ENCODE measurements around the gene SNX24. TPM values are rescaled to one million over a fixed set of nuclear protein-coding genes. Genes with fewer than 3 reads are reported as not detected.

The SNX24 gene
- total RNA-seq, 1 experiment from 2014 or later = 13.9 TPM

DNA sequence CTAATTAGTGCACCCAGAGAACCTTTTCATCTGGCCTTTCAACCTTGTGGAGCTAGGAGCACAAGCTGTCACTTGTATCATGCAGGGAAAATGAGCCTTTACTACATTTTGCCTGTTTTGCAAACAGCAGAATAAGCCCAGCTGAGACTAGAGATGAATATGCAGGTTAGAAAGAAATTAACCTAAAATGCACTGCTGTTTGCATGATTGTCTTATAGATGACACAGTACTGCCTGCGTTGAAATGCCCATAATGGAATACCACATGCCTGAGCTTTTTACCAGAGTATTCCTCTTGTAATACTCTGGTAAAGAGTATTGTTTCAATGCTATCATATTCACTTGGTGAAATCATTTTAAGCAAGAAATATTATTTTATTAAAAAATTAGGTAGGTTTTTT, 90.7 kb downstream of the SNX24 start:
- H3K4ac ChIP-seq (ENCODE audit: low read depth, low read length) = no peak overlapping the region
- no peak for DNase-seq
- H3K4me1 ChIP-seq (ENCODE audit: insufficient read depth, low read length) = no peaks in the 10 kb centered on the region
- no peak overlapping the region for H4K8ac ChIP-seq (replicated peaks; ENCODE audit: insufficient read length, low read depth, low read length)
- H3K56ac ChIP-seq (ENCODE audit: insufficient read length, low read depth, low read length) = no peak overlapping the region
- H2BK5ac ChIP-seq (ENCODE audit: insufficient read length, low read length) = no peak overlapping the region
- no peaks in the 10 kb centered on the region for H4K20me1 ChIP-seq (ENCODE audit: control insufficient read depth, insufficient read depth, insufficient read length)
- H3K23ac ChIP-seq (ENCODE audit: insufficient read length, low read depth, low read length) = no peak overlapping the region
- no peak overlapping the region for H2AFZ ChIP-seq (ENCODE audit: low read length)
- H3K27me3 ChIP-seq (ENCODE audit: insufficient read depth, low read length) = no peaks in the 10 kb centered on the region
- no peak overlapping the region for H4K5ac ChIP-seq (ENCODE audit: insufficient read length, low read depth, low read length)
- no peaks in the 10 kb centered on the region for H3K23me2 ChIP-seq (ENCODE audit: insufficient read length, low read depth, low read length, poor library complexity, severe bottlenecking)
- WGBS (ENCODE audit: extremely low coverage, insufficient read length, low lambda C conversion rate) = no CpG with 5 or more reads among the region's 1 CpG
- H2BK120ac ChIP-seq (ENCODE audit: low read depth, low read length, poor library complexity, severe bottlenecking) = no peak overlapping the region
- H3K79me1 ChIP-seq (ENCODE audit: insufficient read depth, low read depth, low read length, poor library complexity, severe bottlenecking) = no peaks in the 10 kb centered on the region
- no peak overlapping the region for H2BK12ac ChIP-seq (ENCODE audit: insufficient read length, low read depth, low read length)
- H4K91ac ChIP-seq (ENCODE audit: insufficient read length, low read depth, low read length) = no peak overlapping the region
- H3K27ac Mint-ChIP-seq = no peak overlapping the region
- no peak overlapping the region for H2BK20ac ChIP-seq (ENCODE audit: low read depth, low read length, poor library complexity, severe bottlenecking)
- H3K14ac ChIP-seq (ENCODE audit: insufficient read depth, low read length) = no peak overlapping the region
- TF ChIP-seq, protein P1, sequence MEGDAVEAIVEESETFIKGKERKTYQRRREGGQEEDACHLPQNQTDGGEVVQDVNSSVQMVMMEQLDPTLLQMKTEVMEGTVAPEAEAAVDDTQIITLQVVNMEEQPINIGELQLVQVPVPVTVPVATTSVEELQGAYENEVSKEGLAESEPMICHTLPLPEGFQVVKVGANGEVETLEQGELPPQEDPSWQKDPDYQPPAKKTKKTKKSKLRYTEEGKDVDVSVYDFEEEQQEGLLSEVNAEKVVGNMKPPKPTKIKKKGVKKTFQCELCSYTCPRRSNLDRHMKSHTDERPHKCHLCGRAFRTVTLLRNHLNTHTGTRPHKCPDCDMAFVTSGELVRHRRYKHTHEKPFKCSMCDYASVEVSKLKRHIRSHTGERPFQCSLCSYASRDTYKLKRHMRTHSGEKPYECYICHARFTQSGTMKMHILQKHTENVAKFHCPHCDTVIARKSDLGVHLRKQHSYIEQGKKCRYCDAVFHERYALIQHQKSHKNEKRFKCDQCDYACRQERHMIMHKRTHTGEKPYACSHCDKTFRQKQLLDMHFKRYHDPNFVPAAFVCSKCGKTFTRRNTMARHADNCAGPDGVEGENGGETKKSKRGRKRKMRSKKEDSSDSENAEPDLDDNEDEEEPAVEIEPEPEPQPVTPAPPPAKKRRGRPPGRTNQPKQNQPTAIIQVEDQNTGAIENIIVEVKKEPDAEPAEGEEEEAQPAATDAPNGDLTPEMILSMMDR (conservative IDR thresholded peaks at IDR 0.05) = no peak
- H3K27ac ChIP-seq (ENCODE audit: insufficient read length, low read depth, low read length) = no peak overlapping the region
- peaks cover 16 to 30% of the 10 kb centered on the region in 2 experiments for H3K4me1 Mint-ChIP-seq
- H3K4me3 Mint-ChIP-seq = no peak overlapping the region
- H3K9ac ChIP-seq (ENCODE audit: extremely low read depth, insufficient read length, low read length) = no peak overlapping the region
- H3K79me2 ChIP-seq (ENCODE audit: insufficient read depth, low read length) = no peaks in the 10 kb centered on the region
- H2BK15ac ChIP-seq (ENCODE audit: low read depth, low read length) = no peak overlapping the region
- H3K4me2 ChIP-seq (ENCODE audit: insufficient read depth, insufficient read length, low read length) = no peak overlapping the region
- H2AK5ac ChIP-seq (ENCODE audit: insufficient read length, low read length) = no peak overlapping the region
- no peak overlapping the region for H3K18ac ChIP-seq (ENCODE audit: insufficient read length, low read depth, low read length)
- H3T11ph ChIP-seq (ENCODE audit: low read length) = no peak overlapping the region
- H3K9me3 ChIP-seq (ENCODE audit: control insufficient read depth, low read depth, low read length) = no peaks in the 10 kb centered on the region
- peaks cover 0 to 4% (median 2%) of the 10 kb centered on the region in 3 experiments; a peak in 1 of 7 replicates for H3K36me3 Mint-ChIP-seq (ENCODE audit: insufficient read depth in 1 of 3, low read depth in 3 of 3)
- no peaks in the 10 kb centered on the region for H3K9me3 Mint-ChIP-seq
- no peaks in the 10 kb centered on the region for H3K27me3 Mint-ChIP-seq (ENCODE audit: low read depth)
